HEK293 (cell line): Measurements from ENCODE around the gene MDH2.
"Not testable (repeated sequence)": the region's sequence is repeated elsewhere in the genome, so short reads cannot be mapped to it uniquely, and the experiment has no call there.

ENCODE experiments used
- CTCF ChIA-PET: fragments of 350-600 bp; formaldehyde crosslinking; extraction: SDS; loops from one replicate; lab custom pipeline; 2021; ENCODE audit warnings: antibody characterized with exemption; lab: Yijun Ruan, JAX
- POLR2A ChIA-PET: fragments of 300-600 bp; formaldehyde crosslinking; extraction: SDS; loops from one replicate; lab custom pipeline; 2020; ENCODE audit warnings: antibody characterized with exemption, inconsistent platforms; lab: Yijun Ruan, JAX
- H3K27ac ChIP-seq: fragments of 200-500 bp; sonication (Bioruptor generic); 2 replicates; pipeline ENCODE4 v1.5.1; 2014; ENCODE audit warnings: low read depth, low read length, control low read depth, inconsistent platforms; ENCODE audit errors: extremely low read depth
- H3K36me3 ChIP-seq, 2 experiments: fragments of 200-500 bp in 1 of 2; sonication (Bioruptor generic) in 1 of 2; 1 replicate in 1 of 2; 2 replicates in 1 of 2; pipeline ENCODE4 v1.5.1; 2014 to 2017; ENCODE audit warnings: inconsistent platforms in 2 of 2, low read length in 2 of 2; ENCODE audit not compliant: control insufficient read depth in 2 of 2, insufficient read depth in 1 of 2
- H3K4me1 ChIP-seq: fragments of 200-500 bp; sonication (Bioruptor generic); 2 replicates; pipeline ENCODE4 v1.5.1; 2014; ENCODE audit warnings: mild to moderate bottlenecking, low read length, inconsistent platforms; ENCODE audit not compliant: control insufficient read depth, insufficient read depth
- H3K4me3 ChIP-seq: 2 replicates; pipeline ENCODE4 v1.5.1; 2011; ENCODE audit warnings: low read depth, mild to moderate bottlenecking, control low read depth, low read length, moderate library complexity
- H3K9me3 ChIP-seq: fragments of 200-500 bp; sonication (Bioruptor generic); 2 replicates; pipeline ENCODE4 v1.5.1; 2014; ENCODE audit warnings: low read depth, low read length, inconsistent platforms; ENCODE audit not compliant: control insufficient read depth, insufficient read depth
- AEBP2 ChIP-seq: fragments of 450-650 bp; formaldehyde crosslinking; IDR thresholded peaks from 2 replicates; pipeline ENCODE4 v1.5.1; 2016; ENCODE audit warnings: missing biosample characterization, missing genetic modification characterization, borderline replicate concordance
- FEZF1 ChIP-seq: fragments of 450-650 bp; formaldehyde crosslinking; IDR thresholded peaks from 2 replicates; pipeline ENCODE4 v1.5.1; 2016; ENCODE audit warnings: missing biosample characterization, missing genetic modification characterization
- IKZF3 ChIP-seq: fragments of 450-650 bp; IDR thresholded peaks from 2 replicates; pipeline ENCODE4 v1.5.0; 2018; ENCODE audit warnings: missing biosample characterization, mild to moderate bottlenecking, missing genetic modification characterization, moderate library complexity
- OVOL3 ChIP-seq: fragments of 450-650 bp; formaldehyde crosslinking; IDR thresholded peaks from 2 replicates; pipeline ENCODE4 v1.5.1; 2016; ENCODE audit warnings: missing biosample characterization, missing genetic modification characterization
- RBAK ChIP-seq: fragments of 450-650 bp; formaldehyde crosslinking; IDR thresholded peaks from 2 replicates; pipeline ENCODE4 v1.5.1; 2016; ENCODE audit warnings: missing biosample characterization, missing genetic modification characterization
- SCRT2 ChIP-seq: fragments of 450-650 bp; formaldehyde crosslinking; IDR thresholded peaks from 2 replicates; pipeline ENCODE4 v1.5.1; 2016; ENCODE audit warnings: missing biosample characterization, missing genetic modification characterization
- SP3 ChIP-seq: fragments of 450-650 bp; formaldehyde crosslinking; IDR thresholded peaks from 2 replicates; pipeline ENCODE4 v1.5.1; 2016; ENCODE audit warnings: missing biosample characterization, missing genetic modification characterization
- TCF7L2 ChIP-seq: IDR thresholded peaks from 2 replicates; pipeline ENCODE4 v1.6.1; 2011; ENCODE audit warnings: low read depth, mild to moderate bottlenecking, inconsistent platforms, low read length, moderate library complexity, borderline replicate concordance
- WT1 ChIP-seq: fragments of 450-650 bp; formaldehyde crosslinking; IDR thresholded peaks from 2 replicates; pipeline ENCODE4 v1.5.1; 2016; ENCODE audit warnings: missing biosample characterization, missing genetic modification characterization
- ZNF121 ChIP-seq: fragments of 450-650 bp; formaldehyde crosslinking; IDR thresholded peaks from 2 replicates; pipeline ENCODE4 v1.5.1; 2016; ENCODE audit warnings: missing biosample characterization, missing genetic modification characterization
- ZNF26 ChIP-seq: fragments of 450-650 bp; formaldehyde crosslinking; IDR thresholded peaks from 2 replicates; pipeline ENCODE4 v1.5.1; 2016; ENCODE audit warnings: missing biosample characterization, missing genetic modification characterization
- ZNF274 ChIP-seq, 2 experiments: fragments of 200-500 bp in 1 of 2; fragments of 450-650 bp in 1 of 2; sonication (Bioruptor generic) in 1 of 2; formaldehyde crosslinking in 1 of 2; IDR thresholded peaks; 2 replicates each; pipeline versions ENCODE4 v1.5.1 to v1.6.1; 2014 to 2016; ENCODE audit warnings: borderline replicate concordance in 1 of 2, inconsistent platforms in 1 of 2, low read length in 1 of 2, missing biosample characterization in 1 of 2, missing genetic modification characterization in 1 of 2
- ZNF513 ChIP-seq: fragments of 450-650 bp; IDR thresholded peaks from 2 replicates; pipeline ENCODE4 v1.5.1; 2018; ENCODE audit warnings: missing biosample characterization, missing genetic modification characterization
- ZNF580 ChIP-seq: fragments of 450-650 bp; formaldehyde crosslinking; IDR thresholded peaks from 2 replicates; pipeline ENCODE4 v1.5.1; 2016; ENCODE audit warnings: missing biosample characterization, missing genetic modification characterization
- ZNF658 ChIP-seq: fragments of 450-650 bp; formaldehyde crosslinking; IDR thresholded peaks from 2 replicates; pipeline ENCODE4; 2016; ENCODE audit warnings: missing biosample characterization, missing genetic modification characterization
- ZNF768 ChIP-seq: fragments of 450-650 bp; formaldehyde crosslinking; IDR thresholded peaks from 2 replicates; pipeline ENCODE4 v1.5.1; 2018; ENCODE audit warnings: missing biosample characterization, mild to moderate bottlenecking, missing genetic modification characterization
- ZNF776 ChIP-seq: fragments of 450-650 bp; formaldehyde crosslinking; IDR thresholded peaks from 2 replicates; pipeline ENCODE4 v1.5.0; 2017; ENCODE audit warnings: missing biosample characterization, missing genetic modification characterization, borderline replicate concordance

The MDH2 gene

GRCh38 chr7:76002822-76003221 lies 45.1 kb upstream of the MDH2 start (continued):
- no peak for TF ChIP-seq ZNF513 (tag by site-specific recombination)
- no peak for TF ChIP-seq WT1 (tag by site-specific recombination)

GRCh38 chr7:76003351-76003750 lies 44.6 kb upstream of the MDH2 start:
- Histone ChIP-seq H3K4me1 (no peaks in the 10 kb centered on the region), H3K36me3 (peaks cover 3 to 33% of the 10 kb centered on the region in 2 experiments; a peak in 2 of 3 replicates), H3K4me3 (no peak overlapping the region), H3K9me3 (no peaks in the 10 kb centered on the region), H3K27ac (no peak overlapping the region)
- TF ChIP-seq ZNF26 (tag by site-specific recombination) (no peak), SP3 (tag by site-specific recombination) (no peak), TCF7L2 (no peak), ZNF658 (no peak), FEZF1 (tag by site-specific recombination) (no peak), ZNF121 (tag by site-specific recombination) (no peak), ZNF580 (tag by site-specific recombination) (no peak), OVOL3 (tag by site-specific recombination) (no peak), AEBP2 (tag by site-specific recombination) (no peak), IKZF3 (tag by site-specific recombination) (no peak), RBAK (tag by site-specific recombination) (no peak), ZNF776 (tag by site-specific recombination) (no peak), ZNF274 (IDR thresholded peaks at IDR 0.05; ENCODE audit: low read length) (no peak), ZNF274 (tag by site-specific recombination; IDR thresholded peaks at IDR 0.05; ENCODE audit: borderline replicate concordance) (no peak), SCRT2 (no peak), ZNF768 (no peak)
- CTCF ChIA-PET = interaction anchor here (0.7 kb wide), 1 partner anchor 18 kb away, joined by 3 read pairs; no protein-coding TSS in a partner anchor
- POLR2A ChIA-PET = no interaction called here

- H3K4me1 ChIP-seq, H3K9me3 ChIP-seq, H3K4me3 ChIP-seq, H3K27ac ChIP-seq: not testable (repeated sequence)
- ChIA-PET POLR2A (interaction anchor here (0.7 kb wide), 1 partner anchor 15 kb away, joined by 7 read pairs; no protein-coding TSS in a partner anchor), CTCF (interaction anchor here (0.5 kb wide), 1 partner anchor 73 kb away, joined by 6 read pairs; no protein-coding TSS in a partner anchor)
- peaks cover under 1 to 33% of the 10 kb centered on the region in 2 experiments; a peak in 2 of 3 replicates for H3K36me3 ChIP-seq
These were observed 42.9 kb upstream of the MDH2 start for GRCh38 chr7:76005004-76005403.
